ENCODE measurements around the gene SEPTIN12. TPM values are rescaled to one million over a fixed set of nuclear protein-coding genes. Genes with fewer than 3 reads are reported as not detected.

The SEPTIN12 gene
- total and polyA plus RNA-seq, 2 donors, result 0.14 TPM; not detected in 1

DNA sequence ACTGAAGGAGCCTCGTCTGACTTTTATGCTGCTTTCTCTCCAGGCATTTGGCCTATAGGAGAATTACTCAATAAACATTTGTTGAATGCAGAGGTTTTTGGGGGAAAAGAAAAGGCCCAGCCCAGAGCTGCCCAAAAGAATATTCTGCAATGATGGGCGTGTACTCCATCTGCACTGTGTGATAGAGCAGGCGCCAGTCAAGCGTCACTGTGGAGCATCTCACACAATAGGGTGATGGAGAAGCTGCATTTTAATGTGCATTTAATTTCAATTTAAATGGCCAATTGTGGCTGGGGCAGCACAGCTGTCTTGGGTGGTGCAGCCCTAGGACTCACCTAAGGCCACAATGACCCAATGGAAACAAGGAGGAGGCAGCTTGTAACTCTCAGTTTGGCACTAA lies 38.4 kb upstream of the SEPTIN12 start:
- H3K27ac ChIP-seq (ENCODE audit: low read depth in 1 of 2, low read length in 1 of 2), result no peak overlapping the region
- peaks cover 81 to 82% of the 10 kb centered on the region in 2 donors for H3K36me3 ChIP-seq (ENCODE audit: control insufficient read depth in 2 of 2, insufficient read depth in 2 of 2, low read length in 1 of 2)

DNA sequence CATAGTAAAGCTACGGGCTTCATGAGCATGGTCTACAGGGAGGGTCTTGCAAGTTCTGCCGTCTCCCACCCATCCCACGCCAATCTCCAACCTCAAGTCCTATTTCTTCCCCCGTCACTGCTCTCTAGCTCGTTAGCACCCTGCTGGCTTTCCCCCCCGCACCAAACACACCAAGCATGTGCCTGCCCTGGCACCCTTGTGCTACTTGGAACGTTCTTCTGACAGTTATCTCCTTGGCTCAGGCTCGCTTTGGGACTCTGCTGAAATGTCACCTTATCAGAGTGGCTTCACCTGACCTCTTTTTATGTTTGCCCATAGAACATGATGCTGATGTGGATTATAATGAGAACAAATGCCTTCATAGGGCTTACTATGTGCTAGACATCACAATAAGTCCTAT lies 37.1 kb upstream of the SEPTIN12 start:
- H3K4me1 ChIP-seq (ENCODE audit: control insufficient read depth in 2 of 2, insufficient read depth in 2 of 2, low read length in 2 of 2), result no peaks in the 10 kb centered on the region
- H3K27ac ChIP-seq (ENCODE audit: low read depth in 1 of 2, low read length in 1 of 2), result no peak overlapping the region
- DNase-seq (ENCODE audit: low read depth in 6 of 9, low spot score in 9 of 9), result no peak
- no peak overlapping the region for H3K4me3 ChIP-seq (ENCODE audit: low read length in 2 of 2)
- WGBS, result 98% methylated on average over 8 of the region's 8 CpGs
- peaks cover 80% of the 10 kb centered on the region in 2 donors for H3K36me3 ChIP-seq (ENCODE audit: control insufficient read depth in 2 of 2, insufficient read depth in 2 of 2, low read length in 1 of 2)
- no peaks in the 10 kb centered on the region for H3K9me3 ChIP-seq (ENCODE audit: control insufficient read depth in 2 of 2, insufficient read depth in 1 of 2, low read length in 1 of 2)
- no peaks in the 10 kb centered on the region for H3K27me3 ChIP-seq (ENCODE audit: control insufficient read depth in 2 of 2, insufficient read depth in 1 of 2, low read length in 1 of 2)

More for the DNA sequence above, 38.4 kb upstream of the SEPTIN12 start:
- no peaks in the 10 kb centered on the region for H3K9me3 ChIP-seq (ENCODE audit: control insufficient read depth in 2 of 2, insufficient read depth in 1 of 2, low read length in 1 of 2)
- no peak overlapping the region for H3K4me3 ChIP-seq (ENCODE audit: low read length in 2 of 2)
- H3K27me3 ChIP-seq (ENCODE audit: control insufficient read depth in 2 of 2, insufficient read depth in 1 of 2, low read length in 1 of 2), result no peaks in the 10 kb centered on the region
- no peaks in the 10 kb centered on the region for H3K4me1 ChIP-seq (ENCODE audit: control insufficient read depth in 2 of 2, insufficient read depth in 2 of 2, low read length in 2 of 2)
- 100% methylated on average over 4 of the region's 4 CpGs for WGBS
- no peak for DNase-seq (ENCODE audit: low read depth in 6 of 9, low spot score in 9 of 9)

DNA sequence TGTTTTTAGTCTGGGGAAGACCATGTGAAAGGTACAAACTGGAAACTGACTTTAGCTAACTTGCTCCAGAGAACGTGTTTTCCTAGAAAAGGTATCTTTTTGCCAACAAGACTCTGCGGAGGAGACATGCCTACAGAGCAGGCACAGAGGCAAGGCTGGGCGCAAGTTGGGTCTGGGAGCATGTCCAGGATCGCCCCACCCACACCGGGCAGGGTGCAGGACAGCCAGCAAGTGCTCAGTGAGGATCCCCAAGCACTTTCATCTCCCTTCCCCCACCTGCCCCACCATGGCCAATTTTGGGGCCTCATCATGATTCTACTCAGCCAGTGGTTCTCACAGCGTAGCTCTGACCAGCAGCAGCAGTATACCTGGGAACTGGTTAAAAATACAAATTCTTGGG lies 32.5 kb upstream of the SEPTIN12 start:
- no peak overlapping the region for H3K4me3 ChIP-seq (ENCODE audit: low read length in 2 of 2)
- DNase-seq (ENCODE audit: low read depth in 6 of 9, low spot score in 9 of 9), result no peak
- H3K36me3 ChIP-seq (ENCODE audit: control insufficient read depth in 2 of 2, insufficient read depth in 2 of 2, low read length in 1 of 2), result peaks cover 70 to 75% of the 10 kb centered on the region in 2 donors
- H3K9me3 ChIP-seq (ENCODE audit: control insufficient read depth in 2 of 2, insufficient read depth in 1 of 2, low read length in 1 of 2), result no peaks in the 10 kb centered on the region
- no peaks in the 10 kb centered on the region for H3K4me1 ChIP-seq (ENCODE audit: control insufficient read depth in 2 of 2, insufficient read depth in 2 of 2, low read length in 2 of 2)
- no peak overlapping the region for H3K27ac ChIP-seq (ENCODE audit: low read depth in 1 of 2, low read length in 1 of 2)
- WGBS, result 99% methylated on average over 6 of the region's 6 CpGs
- H3K27me3 ChIP-seq (ENCODE audit: control insufficient read depth in 2 of 2, insufficient read depth in 1 of 2, low read length in 1 of 2), result no peaks in the 10 kb centered on the region

DNA sequence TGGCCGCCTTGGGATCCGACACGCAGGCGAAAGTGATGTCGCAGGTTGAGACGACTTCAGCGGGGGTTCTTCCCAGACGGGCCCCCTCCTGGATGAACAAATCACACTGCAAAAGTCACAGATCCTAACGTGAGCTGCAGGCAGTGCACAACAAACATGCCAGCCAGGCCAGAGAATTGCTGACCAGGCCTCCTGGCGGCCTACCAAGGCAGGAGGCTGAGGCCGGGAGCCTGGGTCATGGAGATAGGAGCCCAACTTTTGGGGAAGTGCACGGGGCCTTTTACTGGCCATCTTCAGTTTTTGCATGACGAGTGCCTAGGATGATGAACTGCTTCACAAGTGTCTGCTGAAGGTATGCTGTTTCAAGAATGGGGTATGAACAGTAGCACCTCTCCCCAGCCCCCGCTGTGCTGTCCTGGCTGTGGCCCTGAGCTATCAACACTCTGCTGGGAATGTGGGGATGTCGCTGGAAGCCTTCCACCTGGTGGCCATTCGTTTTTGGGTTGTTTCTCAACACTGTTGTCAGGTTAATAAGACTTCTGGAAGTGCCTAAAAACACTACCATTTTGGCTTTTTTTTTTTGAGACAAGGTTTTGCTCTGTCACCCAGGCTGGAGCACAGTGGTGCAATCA lies 26.5 kb upstream of the SEPTIN12 start:
- H3K27ac ChIP-seq (ENCODE audit: low read depth in 1 of 2, low read length in 1 of 2), result no peak overlapping the region
- H3K36me3 ChIP-seq (ENCODE audit: control insufficient read depth in 2 of 2, insufficient read depth in 2 of 2, low read length in 1 of 2), result peaks cover 70 to 71% of the 10 kb centered on the region in 2 donors
- H3K4me3 ChIP-seq (ENCODE audit: low read length in 2 of 2), result no peak overlapping the region
- H3K4me1 ChIP-seq (ENCODE audit: control insufficient read depth in 2 of 2, insufficient read depth in 2 of 2, low read length in 2 of 2), result no peaks in the 10 kb centered on the region
- H3K27me3 ChIP-seq (ENCODE audit: control insufficient read depth in 2 of 2, insufficient read depth in 1 of 2, low read length in 1 of 2), result no peaks in the 10 kb centered on the region
- no peaks in the 10 kb centered on the region for H3K9me3 ChIP-seq (ENCODE audit: control insufficient read depth in 2 of 2, insufficient read depth in 1 of 2, low read length in 1 of 2)
- DNase-seq (ENCODE audit: low read depth in 6 of 9, low spot score in 9 of 9), result no peak
- WGBS, result 96% methylated on average over 16 of the region's 16 CpGs

DNA sequence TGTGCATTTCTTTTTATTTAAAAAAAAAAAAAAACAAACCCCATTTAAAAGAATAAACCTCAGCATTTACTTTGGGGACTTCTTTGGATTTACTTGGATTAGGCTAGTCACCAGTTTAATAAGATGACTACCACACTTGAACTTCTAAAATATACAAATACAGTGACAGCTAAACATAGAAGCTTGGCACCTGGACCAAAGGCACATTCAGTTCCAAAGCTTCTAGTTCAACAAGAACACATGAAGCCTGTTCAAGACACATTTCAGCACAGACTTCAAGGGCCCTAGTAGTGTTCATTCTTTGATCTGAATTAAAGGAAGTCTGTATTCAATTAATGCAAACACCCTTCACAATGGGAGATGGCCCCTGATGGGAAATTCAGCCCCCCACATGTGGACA lies 25.9 kb upstream of the SEPTIN12 start:
- Histone ChIP-seq H3K27me3 (ENCODE audit: control insufficient read depth in 2 of 2, insufficient read depth in 1 of 2, low read length in 1 of 2) (no peaks in the 10 kb centered on the region), H3K4me3 (ENCODE audit: low read length in 2 of 2) (no peak overlapping the region), H3K27ac (ENCODE audit: low read depth in 1 of 2, low read length in 1 of 2) (no peak overlapping the region), H3K9me3 (ENCODE audit: control insufficient read depth in 2 of 2, insufficient read depth in 1 of 2, low read length in 1 of 2) (no peaks in the 10 kb centered on the region), H3K36me3 (ENCODE audit: control insufficient read depth in 2 of 2, insufficient read depth in 2 of 2, low read length in 1 of 2) (peaks cover 67 to 69% of the 10 kb centered on the region in 2 donors), H3K4me1 (ENCODE audit: control insufficient read depth in 2 of 2, insufficient read depth in 2 of 2, low read length in 2 of 2) (no peaks in the 10 kb centered on the region)
- no peak for DNase-seq (ENCODE audit: low read depth in 6 of 9, low spot score in 9 of 9)

DNA sequence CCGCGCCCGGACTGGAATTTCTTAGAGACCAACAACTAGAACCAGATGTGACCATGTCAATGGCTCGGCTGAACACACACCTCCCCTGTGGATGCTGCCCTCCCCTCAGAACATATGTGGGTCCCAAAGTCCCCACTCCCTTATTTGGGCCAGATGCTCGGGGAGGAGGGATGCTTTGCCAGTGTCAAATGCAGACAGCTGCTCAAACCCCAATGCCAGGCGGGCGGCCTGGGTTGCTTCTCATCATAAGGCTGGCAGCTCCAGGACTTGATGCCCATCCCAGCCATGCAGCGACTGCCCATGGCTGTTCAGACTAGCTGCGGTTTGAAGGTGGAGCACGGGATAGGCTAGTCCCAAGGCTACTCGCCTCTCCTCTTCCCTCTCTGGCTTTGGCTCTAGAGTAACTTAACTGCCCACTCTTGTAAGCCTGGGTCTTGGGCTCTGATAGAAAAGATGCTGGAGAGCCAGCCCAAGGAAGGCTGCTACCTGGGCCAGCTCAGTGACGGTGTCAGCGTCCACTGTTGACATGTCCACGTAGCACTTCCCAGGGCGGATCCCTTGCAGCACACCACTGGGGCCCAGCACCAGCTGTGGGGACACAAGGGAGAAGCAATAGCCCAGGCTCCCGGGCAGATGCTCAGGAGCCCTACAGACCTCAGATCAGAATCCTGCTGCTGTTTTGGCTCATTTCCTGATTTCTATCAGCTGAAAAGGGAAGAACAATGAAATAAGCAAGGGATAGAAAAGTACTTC lies 25.3 kb upstream of the SEPTIN12 start:
- WGBS, result 98% methylated on average over 16 of the region's 16 CpGs
- no peak overlapping the region for H3K27ac ChIP-seq (ENCODE audit: low read depth in 1 of 2, low read length in 1 of 2)

DNA sequence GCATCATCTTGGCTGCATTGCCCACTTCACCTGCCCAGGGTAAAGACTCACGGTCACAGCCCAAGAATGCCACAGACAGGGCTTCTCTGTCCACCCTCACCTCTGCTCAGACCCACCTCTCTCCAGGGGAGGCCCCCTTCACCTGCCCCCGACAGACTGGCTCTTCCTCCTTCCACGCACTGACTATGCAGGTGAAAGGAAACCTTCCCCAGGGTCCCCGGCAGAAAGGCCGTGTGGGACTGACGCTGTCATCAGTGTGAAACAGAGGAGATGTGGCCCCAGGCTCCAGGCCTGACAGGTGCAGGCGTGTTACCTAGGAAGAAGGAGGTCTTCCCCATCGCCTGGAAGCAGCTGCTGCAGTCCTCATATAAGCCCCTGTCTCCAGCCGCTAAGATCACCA lies 23.6 kb upstream of the SEPTIN12 start:
- 97% methylated on average over 9 of the region's 9 CpGs for WGBS
- H3K27ac ChIP-seq (ENCODE audit: low read depth in 1 of 2, low read length in 1 of 2), result no peak overlapping the region

More for the DNA sequence above, 25.3 kb upstream of the SEPTIN12 start:
- Histone ChIP-seq H3K36me3 (ENCODE audit: control insufficient read depth in 2 of 2, insufficient read depth in 2 of 2, low read length in 1 of 2) (peaks cover 64% of the 10 kb centered on the region in 2 donors), H3K27me3 (ENCODE audit: control insufficient read depth in 2 of 2, insufficient read depth in 1 of 2, low read length in 1 of 2) (no peaks in the 10 kb centered on the region), H3K4me1 (ENCODE audit: control insufficient read depth in 2 of 2, insufficient read depth in 2 of 2, low read length in 2 of 2) (no peaks in the 10 kb centered on the region), H3K4me3 (ENCODE audit: low read length in 2 of 2) (no peak overlapping the region), H3K9me3 (ENCODE audit: control insufficient read depth in 2 of 2, insufficient read depth in 1 of 2, low read length in 1 of 2) (no peaks in the 10 kb centered on the region)
- no peak for DNase-seq (ENCODE audit: low read depth in 6 of 9, low spot score in 9 of 9)

DNA sequence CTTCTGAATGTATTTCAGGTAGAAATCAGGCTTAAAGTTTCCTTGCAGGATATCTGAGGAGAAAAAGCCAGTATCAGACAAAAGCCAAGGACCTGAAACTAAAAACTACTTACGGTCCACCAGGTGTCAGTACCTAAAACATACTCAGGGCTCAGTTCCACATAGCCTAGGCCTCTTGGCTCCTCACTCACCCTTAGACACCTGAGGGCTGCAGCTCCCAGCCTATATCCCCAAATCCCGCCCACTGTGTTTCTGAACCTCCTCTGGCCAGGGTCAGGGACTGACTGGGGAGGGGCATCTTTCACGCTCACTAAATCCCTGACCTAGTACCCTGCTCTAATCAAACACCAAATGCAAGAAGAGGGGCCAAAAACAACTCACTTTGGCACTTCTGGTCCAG lies 23.1 kb upstream of the SEPTIN12 start:
- Histone ChIP-seq H3K9me3 (ENCODE audit: control insufficient read depth in 2 of 2, insufficient read depth in 1 of 2, low read length in 1 of 2) (no peaks in the 10 kb centered on the region), H3K27me3 (ENCODE audit: control insufficient read depth in 2 of 2, insufficient read depth in 1 of 2, low read length in 1 of 2) (no peaks in the 10 kb centered on the region), H3K4me1 (ENCODE audit: control insufficient read depth in 2 of 2, insufficient read depth in 2 of 2, low read length in 2 of 2) (no peaks in the 10 kb centered on the region), H3K4me3 (ENCODE audit: low read length in 2 of 2) (no peak overlapping the region), H3K36me3 (ENCODE audit: control insufficient read depth in 2 of 2, insufficient read depth in 2 of 2, low read length in 1 of 2) (peaks cover 69 to 70% of the 10 kb centered on the region in 2 donors), H3K27ac (ENCODE audit: low read depth in 1 of 2, low read length in 1 of 2) (no peak overlapping the region)
- WGBS, result 98% methylated on average over 3 of the region's 3 CpGs
- no peak for DNase-seq (ENCODE audit: low read depth in 6 of 9, low spot score in 9 of 9)

More for the DNA sequence above, 23.6 kb upstream of the SEPTIN12 start:
- Histone ChIP-seq H3K4me3 (ENCODE audit: low read length in 2 of 2) (no peak overlapping the region), H3K4me1 (ENCODE audit: control insufficient read depth in 2 of 2, insufficient read depth in 2 of 2, low read length in 2 of 2) (no peaks in the 10 kb centered on the region), H3K9me3 (ENCODE audit: control insufficient read depth in 2 of 2, insufficient read depth in 1 of 2, low read length in 1 of 2) (no peaks in the 10 kb centered on the region), H3K36me3 (ENCODE audit: control insufficient read depth in 2 of 2, insufficient read depth in 2 of 2, low read length in 1 of 2) (peaks cover 67% of the 10 kb centered on the region in 2 donors), H3K27me3 (ENCODE audit: control insufficient read depth in 2 of 2, insufficient read depth in 1 of 2, low read length in 1 of 2) (no peaks in the 10 kb centered on the region)
- DNase-seq (ENCODE audit: low read depth in 6 of 9, low spot score in 9 of 9), result no peak

DNA sequence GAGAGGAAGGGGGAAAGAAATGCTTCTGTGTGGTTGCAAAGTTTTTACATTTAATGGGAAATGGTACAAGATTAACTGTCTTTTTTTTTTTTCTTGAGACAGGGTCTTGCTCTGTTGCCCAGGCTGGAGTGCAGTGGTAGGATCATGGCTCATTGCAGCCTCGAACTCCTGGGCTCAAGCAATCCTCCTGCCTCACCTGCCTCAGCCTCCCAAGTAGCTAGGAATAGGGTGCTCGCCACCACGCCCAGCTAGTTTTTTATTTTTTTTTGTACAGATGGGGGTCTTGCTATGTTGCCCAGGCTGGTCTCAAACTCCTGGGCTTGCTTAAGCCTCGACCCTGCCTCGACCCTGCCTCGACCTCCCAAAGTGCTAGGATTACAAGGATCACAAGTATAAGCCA lies 18.1 kb upstream of the SEPTIN12 start:
- no peak overlapping the region for H3K4me3 ChIP-seq (ENCODE audit: low read length in 2 of 2)
- WGBS, result 98% methylated on average over 6 of the region's 6 CpGs
- no peak for DNase-seq (ENCODE audit: low read depth in 6 of 9, low spot score in 9 of 9)
- peaks cover 7 to 12% of the 10 kb centered on the region in 2 donors for H3K4me1 ChIP-seq (ENCODE audit: control insufficient read depth in 2 of 2, insufficient read depth in 2 of 2, low read length in 2 of 2)
- peaks cover 39 to 54% of the 10 kb centered on the region in 2 donors for H3K36me3 ChIP-seq (ENCODE audit: control insufficient read depth in 2 of 2, insufficient read depth in 2 of 2, low read length in 1 of 2)
- H3K9me3 ChIP-seq (ENCODE audit: control insufficient read depth in 2 of 2, insufficient read depth in 1 of 2, low read length in 1 of 2), result no peaks in the 10 kb centered on the region
- H3K27ac ChIP-seq (ENCODE audit: low read depth in 1 of 2, low read length in 1 of 2), result no peak overlapping the region
- no peaks in the 10 kb centered on the region for H3K27me3 ChIP-seq (ENCODE audit: control insufficient read depth in 2 of 2, insufficient read depth in 1 of 2, low read length in 1 of 2)
